HG03108 (cell line): Measurements from ENCODE around the gene TSR1.

Experiments
- ATAC-seq: cut with Tn5 transposase; IDR thresholded peaks from one replicate; pipeline ENCODE4 v1.9.1; 2021; ENCODE audit warnings: moderate library complexity; ENCODE audit not compliant: unreplicated experiment

The TSR1 gene

GRCh38 chr17:2289878-2290478 lies 46.3 kb downstream of the TSR1 start:
- no peak for ATAC-seq

GRCh38 chr17:2283302-2283701 lies 53.0 kb downstream of the TSR1 start:
- ATAC-seq = no peak

- ATAC-seq = no peak
Observed at GRCh38 chr17:2282297-2282873, 53.9 kb downstream of the TSR1 start.

GRCh38 chr17:2279707-2280106 lies 56.5 kb downstream of the TSR1 start:
- ATAC-seq = no peak

GRCh38 chr17:2277429-2278170 lies 58.7 kb downstream of the TSR1 start:
- no peak for ATAC-seq

DNA sequence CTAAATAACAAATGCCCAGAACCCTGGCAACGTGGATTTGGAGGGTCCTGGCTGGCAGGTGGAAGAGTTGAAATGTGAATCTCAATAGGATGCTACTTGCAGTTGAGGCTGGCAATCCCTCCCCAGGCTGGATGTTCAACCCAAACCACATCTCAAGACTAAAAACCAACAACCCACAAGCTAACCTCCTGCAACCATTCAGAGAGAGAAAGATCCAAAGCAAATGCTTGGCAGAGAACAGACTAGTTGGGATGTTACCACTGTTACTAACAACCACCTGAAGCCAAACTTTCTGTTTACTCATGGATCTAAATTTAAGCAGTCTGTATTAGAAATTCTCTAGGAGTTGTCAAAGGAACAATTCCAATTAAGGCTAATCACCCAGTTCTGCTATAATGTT lies 60.5 kb downstream of the TSR1 start:
- no peak for ATAC-seq

- no peak for ATAC-seq
Observed at GRCh38 chr17:2274414-2274813, 61.8 kb downstream of the TSR1 start.
